IPS DF 4.7 (cell line): Measurements from ENCODE around the gene GAB1.

Experiments
- DNase-seq: peaks from one replicate; pipeline ENCODE4 v3.0.0-alpha.2; 2013; ENCODE audit warnings: low spot score; ENCODE audit errors: extremely low read depth

GAB1 gene

DNA sequence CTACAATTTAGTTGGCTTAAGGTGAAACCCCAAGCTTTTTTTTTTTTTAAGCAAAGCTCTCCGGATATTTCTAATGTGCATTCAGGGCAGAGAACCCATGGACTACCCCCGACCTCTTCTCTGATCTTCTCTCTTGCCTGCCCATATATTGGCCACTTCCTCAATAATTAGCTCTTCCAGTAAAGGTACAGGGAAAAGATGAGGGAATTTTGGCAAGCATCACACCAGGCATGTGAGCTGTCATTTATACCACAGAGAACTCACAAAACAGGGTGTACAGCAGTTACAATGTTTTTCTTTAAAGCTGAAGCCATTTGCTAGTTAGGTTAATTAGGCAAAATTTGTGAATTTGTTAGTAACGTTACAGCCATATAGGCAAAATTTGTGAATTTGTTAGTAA is 73.3 kb downstream of the GAB1 start:
- DNase-seq = no peak

DNA sequence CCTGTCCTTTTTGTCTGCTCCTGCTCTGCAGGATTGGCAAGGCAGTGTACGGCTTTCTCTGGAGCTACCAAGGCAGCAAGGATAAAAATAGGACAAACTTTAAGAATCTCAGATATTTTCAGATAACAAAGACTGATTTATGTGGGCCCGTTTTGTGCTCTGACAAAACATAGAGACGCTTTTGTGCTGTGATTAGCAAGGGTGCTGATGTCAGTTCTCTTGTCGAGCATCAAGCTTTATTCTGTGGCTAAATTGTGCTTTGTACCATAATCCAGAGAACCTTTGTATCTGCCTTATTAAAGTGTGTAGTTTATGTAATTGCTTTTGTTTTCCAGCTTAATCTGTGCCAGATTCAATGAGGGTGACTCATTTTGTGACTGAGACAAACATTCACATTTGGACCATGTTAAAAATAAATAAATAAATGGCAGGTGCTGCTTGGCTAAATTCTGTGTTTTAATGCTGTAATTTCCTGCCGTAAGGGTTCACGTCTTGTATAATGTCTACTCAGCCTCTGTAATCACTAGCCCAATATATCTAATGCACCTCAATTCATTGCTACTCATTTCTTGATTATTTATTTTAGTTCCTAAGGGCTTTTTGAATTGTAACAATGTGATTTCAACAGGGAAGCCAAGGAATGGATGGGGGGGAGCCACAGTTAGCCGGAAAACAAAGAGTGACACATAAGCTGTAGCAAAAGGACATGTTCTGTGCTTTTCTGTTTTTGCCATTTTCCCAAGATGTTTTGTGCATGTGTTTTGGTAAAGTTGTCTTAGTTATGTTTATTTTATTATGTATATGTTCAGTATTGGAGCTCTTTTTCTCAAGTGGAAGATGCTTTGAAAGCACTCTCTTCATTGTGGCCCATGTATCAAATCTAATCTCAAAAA is 75.1 kb downstream of the GAB1 start:
- DNase-seq = no peak

DNA sequence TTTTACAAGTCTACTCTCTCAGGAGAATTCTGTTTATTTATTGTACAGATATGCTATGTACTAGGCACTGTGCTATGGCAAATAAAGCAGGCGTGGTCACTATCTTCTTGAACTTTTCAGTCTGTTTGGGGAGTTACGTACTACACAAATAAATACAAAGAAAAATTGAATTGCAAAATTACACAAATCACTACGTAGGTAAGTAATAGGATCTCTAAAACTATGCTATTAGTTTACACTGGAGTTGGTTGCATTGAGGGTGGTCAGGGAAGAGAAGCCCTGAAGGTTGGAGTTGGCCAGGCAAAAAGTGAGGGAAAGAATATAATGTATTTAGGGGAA is 75.7 kb downstream of the GAB1 start:
- DNase-seq = no peak

DNA sequence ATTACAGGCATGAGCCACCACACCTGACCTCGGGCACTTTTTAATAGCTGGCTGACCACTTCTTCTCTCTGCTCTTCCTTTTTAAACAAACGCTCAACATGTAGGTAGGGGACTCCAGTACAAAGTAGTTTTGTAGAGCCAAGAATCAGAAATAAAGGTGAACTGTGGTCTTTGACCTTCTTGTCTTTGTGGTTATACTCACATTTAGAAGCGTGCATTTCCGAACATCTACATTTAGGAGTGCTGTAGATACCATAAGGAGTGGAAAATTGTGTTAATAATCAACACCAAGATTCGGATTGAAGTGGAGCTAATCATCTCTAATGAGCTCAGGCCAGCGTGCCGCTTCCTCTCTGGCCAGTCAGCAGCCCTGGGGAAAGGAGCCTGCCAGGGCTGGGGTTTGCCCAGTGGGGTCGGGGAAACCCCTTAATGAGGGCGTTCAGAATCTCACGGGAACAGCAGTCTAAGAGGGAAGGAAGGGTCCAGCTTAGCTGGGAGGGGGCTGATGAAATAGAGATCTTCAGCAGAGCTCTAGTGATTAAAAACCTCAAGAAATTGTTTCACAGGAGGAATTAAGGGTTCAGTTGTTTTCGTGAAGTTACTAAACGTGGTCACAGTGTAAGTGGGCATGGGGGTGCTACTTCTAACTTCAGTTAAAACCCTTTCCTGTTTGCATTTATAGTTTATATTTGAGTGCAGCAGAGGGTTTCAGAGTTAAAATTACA is 81.2 kb downstream of the GAB1 start:
- DNase-seq = no peak

DNA sequence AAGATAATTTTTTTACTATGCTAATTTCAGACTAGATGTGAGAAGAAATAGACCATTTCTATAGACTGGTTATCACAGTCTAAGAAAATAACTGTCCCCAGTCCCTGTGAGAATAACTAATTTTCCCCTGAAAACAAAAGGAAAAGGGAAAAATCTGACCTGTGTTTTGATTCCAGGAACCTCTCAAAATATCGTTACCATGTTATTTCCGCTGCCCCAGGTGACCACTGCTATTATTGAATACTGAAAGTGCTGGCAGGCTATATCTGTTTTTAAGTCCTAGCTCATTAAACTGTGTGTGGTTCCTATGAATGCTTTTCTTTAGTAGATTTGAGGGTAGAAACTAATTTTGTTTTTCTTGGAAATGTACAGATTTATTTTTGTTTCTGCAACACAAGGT is 83.6 kb downstream of the GAB1 start:
- DNase-seq = no peak

DNA sequence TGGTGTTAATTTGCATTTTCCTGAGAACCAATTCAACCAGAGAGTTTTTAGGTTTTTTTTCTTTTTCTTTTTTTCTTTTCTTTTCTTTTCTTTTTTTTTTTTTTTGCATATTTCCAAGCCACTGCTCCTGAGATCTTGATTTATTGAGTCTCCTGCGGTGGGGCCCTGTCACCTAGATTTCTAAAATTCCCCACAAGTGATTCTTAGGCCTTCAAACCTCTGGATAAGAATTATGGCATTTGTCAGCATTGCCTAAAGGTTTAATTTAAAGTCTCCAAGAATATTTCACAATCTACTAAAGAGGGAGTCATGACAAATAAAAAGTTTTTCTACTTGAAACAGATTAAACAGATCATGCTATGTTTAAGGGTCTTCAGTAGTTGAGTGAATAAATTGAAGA is 84.9 kb downstream of the GAB1 start:
- no peak for DNase-seq

DNA sequence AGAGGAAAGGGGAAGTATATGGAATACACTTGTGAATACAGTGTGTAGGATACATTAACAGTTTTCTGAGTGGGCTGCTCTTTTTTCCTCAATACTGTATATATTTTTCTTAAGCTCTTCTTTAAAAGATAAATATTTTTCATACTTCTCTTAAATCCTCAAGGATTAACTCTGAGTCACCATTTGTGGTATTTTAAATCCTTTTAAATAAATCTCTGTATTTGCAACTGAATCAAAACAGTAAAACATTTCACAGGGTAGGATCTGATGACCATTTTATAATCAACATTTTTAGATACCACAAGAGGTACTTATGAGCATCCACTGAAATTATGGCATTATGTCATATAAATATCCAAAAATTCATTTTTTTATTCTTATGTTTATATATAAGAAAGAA is 87.6 kb downstream of the GAB1 start:
- DNase-seq = no peak

DNA sequence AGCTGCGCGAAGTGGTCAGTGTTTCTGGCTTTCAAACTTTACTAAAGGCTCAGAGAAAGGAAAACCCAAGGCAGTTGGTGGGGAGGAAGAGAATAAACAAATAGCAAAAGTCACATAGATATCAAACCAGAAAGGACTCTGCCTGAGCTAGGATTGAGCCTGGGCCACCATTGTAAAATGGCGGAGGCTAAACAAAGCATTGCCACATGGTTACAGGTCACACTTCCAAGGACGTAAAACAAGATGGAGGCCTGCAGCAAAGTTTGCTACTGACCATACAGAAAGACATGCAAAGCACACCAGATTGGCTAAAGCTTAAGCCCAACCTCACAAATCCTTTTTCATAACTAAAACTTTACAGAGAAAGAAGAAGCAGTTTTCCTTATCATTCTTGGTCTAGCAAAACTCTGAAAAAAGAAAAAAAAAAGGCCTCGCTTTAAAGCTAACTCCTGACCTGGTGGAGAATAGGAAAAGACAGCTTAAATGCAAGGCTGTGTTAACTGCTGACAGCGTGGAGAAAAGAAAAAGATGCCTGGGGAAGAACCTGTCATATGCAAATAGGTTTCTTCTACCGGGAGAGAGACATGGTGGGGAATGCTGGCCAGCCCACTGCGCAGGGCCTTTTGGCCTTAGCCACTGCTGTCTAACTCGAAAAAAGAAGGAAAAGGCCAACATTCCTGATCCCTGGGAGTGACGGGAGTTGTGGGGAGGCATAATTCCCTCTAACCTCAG is 95.0 kb downstream of the GAB1 start:
- no peak for DNase-seq

DNA sequence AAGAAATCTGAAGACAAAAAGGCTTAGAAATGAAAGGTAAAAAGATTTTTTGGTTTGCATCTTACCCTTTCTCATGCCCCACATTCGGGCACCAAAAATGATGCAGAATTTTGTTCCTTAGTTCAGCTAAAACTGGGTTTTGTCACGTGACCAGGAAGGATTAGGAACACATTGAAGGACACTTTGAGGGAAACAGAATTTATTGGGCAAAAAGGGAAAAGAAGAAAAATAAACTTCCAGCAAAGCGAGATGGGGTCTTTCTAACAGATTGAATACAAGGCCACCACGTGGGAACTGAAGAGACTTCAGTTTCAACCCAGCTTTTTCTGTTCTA is 95.5 kb downstream of the GAB1 start:
- no peak for DNase-seq

DNA sequence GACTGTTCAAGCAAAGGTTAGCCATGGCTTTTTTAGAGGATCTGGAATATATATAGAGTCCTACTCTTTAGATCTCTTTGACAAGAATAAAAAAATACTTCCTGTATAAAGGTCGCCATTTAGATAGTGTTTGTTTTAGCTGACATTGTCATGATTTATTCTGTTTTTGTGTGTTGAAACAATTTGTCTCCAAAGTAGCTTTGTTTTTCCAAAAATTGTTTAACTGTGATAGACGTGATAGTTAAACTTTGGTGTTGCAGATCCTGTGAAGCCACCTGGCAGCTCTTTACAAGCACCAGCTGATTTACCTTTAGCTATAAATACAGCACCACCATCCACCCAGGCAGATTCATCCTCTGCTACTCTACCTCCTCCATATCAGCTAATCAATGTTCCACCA is 96.6 kb downstream of the GAB1 start:
- DNase-seq = no peak

DNA sequence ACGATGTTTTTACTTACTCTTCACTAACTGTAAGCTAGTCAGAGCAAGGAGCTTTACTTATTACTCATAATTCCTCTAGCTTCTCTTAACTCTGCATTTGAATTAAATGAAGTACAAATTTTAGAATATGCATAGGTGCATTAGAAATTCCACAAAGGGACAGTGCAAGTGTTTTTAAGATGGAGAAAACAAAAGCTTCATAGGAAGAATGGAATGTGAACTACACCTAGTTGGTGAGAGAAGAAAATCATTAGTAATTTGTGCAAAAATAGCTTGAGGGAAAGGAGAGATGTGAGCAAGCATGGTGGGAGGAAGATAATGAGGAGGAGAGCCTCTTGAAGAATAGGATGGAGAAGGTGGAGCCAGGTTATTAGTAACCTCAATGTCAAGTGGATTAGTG is 99.3 kb downstream of the GAB1 start:
- no peak for DNase-seq

DNA sequence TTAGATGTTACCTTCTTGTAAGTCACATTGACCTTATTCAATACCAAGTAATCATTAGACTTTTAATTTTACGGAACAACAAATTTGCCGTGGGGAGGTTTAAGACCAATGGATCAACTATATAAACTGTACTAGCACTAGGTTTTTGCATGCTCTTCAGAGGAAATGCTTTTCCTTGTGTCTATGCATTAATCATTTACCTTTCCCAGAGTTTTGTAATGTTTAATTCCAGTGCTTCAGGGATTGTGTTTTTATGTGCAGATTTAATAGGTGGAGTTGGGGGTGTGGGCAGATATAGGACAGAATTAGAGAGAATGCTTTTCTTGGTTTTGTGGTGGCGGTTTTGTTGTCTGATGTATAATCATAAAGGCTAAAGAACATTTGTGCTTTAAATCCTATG is 100.8 kb downstream of the GAB1 start:
- DNase-seq = no peak

DNA sequence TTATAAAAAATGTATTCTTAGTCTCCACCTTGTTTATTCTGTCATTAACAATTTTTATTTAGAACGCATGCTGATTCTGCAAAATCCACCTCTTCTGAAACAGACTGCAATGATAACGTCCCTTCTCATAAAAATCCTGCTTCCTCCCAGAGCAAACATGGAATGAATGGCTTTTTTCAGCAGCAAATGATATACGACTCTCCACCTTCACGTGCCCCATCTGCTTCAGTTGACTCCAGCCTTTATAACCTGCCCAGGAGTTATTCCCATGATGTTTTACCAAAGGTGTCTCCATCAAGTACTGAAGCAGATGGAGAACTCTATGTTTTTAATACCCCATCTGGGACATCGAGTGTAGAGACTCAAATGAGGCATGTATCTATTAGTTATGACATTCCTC is 101.3 kb downstream of the GAB1 start:
- DNase-seq = no peak

DNA sequence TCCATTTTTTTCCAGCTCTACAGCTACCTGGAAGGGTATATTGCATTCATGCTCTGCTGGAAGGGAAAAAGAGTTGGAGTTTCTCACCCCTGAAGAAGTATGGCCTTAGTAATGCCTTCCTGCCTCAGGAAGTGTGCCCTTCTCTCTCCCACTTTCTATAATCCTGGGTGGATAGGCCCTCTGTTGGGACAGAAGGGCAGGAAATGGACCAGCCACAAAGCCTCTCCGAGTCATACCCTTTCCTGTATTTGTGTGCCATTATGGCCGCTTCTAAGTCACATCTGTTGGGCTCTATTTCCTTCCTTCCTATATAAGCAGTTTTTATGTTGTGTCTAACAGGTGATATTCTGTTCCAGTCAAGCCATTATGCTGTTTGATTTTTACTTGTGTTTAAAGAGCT is 102.0 kb downstream of the GAB1 start:
- no peak for DNase-seq

DNA sequence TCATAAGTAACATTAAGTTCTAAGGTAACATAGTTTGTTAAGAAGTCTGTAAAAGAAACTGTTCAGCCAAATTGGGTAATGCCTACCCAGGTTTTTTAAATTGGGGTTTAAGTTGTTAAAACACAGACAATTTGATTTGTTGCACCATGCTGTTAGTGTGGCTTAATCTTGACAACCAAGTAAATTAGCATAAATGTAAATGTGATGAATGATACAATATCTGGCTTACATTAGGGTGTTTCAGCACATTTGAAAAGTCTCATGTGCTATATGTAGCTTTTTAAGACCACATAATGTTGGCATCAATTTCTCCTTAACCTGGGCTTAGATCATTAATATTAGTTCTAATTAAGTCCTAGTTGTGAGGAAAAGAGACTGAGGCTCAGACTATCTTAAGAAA is 104.4 kb downstream of the GAB1 start:
- no peak for DNase-seq

DNA sequence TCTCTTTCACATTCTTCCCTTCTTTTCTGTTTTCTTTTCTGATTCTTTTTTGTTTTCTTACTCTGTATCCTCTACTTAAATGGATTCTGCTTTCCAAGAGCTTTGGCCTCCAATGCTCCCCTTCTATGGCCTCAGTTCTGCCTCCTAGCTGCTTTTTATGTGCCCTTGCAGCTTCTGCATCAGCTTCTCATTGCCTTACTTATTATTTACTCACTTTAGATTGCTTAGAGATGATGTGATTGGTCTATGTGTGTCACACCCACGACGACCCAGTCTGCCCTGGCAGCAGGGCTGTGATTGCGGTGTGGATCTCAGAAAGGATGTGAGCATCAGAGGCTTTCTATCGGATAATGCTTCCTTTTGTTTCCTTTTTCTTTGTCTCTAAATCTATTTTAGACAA is 105.0 kb downstream of the GAB1 start:
- no peak for DNase-seq

DNA sequence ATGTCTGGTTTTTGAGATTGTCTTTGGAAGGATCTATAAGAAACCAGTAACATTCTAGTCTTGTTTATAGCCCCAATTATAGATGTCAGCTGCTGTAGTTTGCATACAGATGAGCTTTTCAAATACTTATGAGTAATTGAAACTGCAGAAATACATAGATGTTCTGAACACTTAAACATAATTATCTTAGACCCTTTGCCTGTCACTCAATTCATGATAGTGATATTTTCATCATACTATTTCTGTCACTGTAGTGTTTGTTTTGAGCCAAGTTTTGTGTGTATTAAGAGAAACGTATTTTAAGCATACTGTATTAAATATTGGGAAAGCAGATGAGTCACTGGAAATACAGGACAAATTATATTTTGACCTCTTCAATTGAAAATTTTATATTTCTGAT is 107.1 kb downstream of the GAB1 start:
- DNase-seq = no peak

DNA sequence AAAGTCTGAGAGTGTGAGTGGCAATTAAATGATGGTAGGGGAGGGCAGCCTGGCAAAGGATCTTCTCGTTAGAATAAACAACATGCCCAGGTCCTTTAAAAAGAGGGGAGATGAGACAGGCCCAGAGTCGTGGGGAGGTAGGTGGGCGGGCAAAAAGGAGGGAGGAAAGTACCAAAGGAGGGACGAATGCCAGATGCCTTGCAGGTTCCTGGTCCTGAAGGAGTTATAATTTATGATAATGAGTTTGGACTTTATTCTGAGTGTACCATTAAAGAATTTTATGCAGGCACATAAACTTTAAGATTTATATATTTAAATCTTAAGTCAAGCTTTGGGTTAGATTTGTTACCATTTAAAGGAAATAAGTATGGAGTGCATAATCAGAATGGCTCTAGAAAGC is 114.5 kb downstream of the GAB1 start:
- DNase-seq = no peak

DNA sequence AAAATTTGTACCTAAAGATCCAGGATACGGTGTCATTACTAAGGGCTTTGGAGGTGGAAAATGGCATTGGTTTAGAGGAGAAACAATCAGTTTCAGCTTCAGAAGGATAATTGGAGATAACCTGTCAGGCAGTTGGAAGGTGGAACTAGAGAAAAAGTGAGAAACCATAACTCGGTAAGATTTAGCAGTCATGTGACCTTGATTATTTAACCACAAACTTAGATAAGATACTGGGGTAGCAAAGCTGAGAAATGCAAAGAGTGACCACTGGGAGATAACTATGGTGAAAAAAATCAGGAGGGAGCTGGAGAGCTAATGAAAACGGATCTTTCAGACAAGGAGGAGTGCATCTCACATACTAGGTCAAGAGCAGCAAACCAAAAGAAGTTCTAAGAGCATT is 118.5 kb downstream of the GAB1 start:
- no peak for DNase-seq

DNA sequence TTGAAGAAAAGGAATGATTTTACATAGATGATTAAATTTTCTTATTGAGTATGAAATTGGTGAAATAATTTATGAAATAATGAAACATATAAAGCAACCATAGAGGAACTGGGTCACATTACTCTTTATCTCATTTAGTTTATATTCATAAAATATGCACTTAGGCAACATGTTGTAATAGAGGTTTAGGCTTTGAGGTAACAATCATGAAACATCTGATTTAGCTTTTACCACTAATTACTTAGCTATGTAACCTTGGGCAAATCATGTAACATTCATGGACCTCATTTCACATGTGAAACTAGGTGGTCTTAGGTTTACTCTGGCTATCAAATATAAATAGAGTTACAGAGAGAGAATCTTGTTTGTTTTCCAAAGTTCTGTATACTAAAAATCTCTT is 122.3 kb downstream of the GAB1 start:
- no peak for DNase-seq

DNA sequence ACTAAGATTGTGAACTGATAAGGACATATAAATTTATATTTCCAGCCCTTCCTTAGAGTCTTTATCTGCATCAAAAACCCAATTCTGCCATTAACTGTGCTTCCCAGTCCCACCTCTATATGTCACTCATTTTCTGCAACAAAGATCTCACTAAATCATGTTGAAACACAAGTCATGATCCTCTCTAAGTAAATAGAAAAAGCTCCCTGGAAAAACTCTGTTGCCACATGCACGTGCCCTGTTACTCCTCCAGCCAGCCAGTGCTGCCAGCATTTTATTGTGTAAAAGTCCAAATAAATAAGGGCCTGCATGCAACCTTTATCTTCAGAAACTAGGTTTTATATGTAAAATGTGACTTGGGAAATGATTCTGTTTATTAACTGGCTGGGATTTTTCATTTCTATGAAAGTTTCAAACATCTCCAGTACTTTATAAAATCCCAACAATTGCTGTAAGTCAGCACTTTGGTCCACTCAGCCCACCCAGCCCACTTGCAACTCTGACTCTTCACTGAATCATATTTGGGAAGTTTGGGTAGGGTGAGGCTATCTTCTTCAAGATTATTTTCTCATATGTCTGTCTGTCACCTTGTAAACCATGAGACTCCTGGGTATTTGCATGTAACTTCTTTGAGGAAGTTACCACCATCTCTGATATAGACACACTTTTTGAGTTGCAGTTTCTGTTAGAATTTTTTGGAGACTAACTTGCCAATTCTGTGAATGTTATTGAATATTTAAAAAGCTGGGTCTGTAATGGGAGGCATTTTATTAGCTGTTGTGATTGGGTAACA is 136.9 kb downstream of the GAB1 start:
- no peak for DNase-seq

DNA sequence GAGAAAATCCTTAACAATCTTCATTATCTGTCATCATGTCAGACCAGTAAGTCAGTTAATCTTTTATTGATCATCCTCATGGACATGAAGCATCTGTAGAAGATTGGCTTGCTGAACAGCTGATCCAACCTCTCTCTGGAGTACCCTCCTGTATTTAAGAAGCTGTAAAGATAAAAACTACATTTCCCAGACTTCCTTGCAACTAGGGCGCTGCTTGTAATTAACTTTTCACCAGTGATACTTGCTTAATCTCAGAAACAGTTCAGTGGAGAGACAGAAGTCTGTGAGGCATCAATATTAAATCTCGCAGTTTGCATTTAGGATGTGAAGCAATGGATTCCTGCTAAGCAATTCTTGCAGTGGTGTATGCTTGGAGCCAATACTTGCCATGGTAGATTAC is 140.8 kb downstream of the GAB1 start:
- no peak for DNase-seq
